ENCODE measurements around the gene DCXR.

GRCh38 chr17:82050761-82051641, 13.5 kb upstream of the DCXR start:
- TF ChIP-seq ZBTB7B (CRISPR knock-in tag; IDR thresholded peaks at IDR 0.05) (no peak), STAT6 (CRISPR knock-in tag; IDR thresholded peaks at IDR 0.05; ENCODE audit: borderline replicate concordance) (no peak), EZH2 (conservative IDR thresholded peaks at IDR 0.05; ENCODE audit: low read depth, low read length) (no peak), MXD4 (CRISPR knock-in tag; IDR thresholded peaks at IDR 0.05) (0 out of 2 replicates have a peak, but pooled peaks have one; percentile 18), ZBTB34 (CRISPR knock-in tag; IDR thresholded peaks at IDR 0.05) (no peak)
